ENCODE data around the gene RAD51B.

GRCh38 chr14:68376067-68376779 lies 556.6 kb downstream of the RAD51B start:
- TF ChIP-seq CTCF (IDR thresholded peaks at IDR 0.05) (no peak), POLR2AphosphoS5 (IDR thresholded peaks at IDR 0.05) (no peak), POLR2A (IDR thresholded peaks at IDR 0.05) (no peak)
